DND-41 (cell line): Measurements from ENCODE around the gene PDE6B.

ENCODE experiments used
- CTCF ChIP-seq: IDR thresholded peaks from 2 replicates; pipeline ENCODE4 v1.5.1; 2012; ENCODE audit warnings: borderline replicate concordance, low read length, moderate library complexity, mild to moderate bottlenecking; ENCODE audit not compliant: poor library complexity, severe bottlenecking; ENCODE audit errors: extremely low read depth
- EZH2 ChIP-seq: IDR thresholded peaks from 3 replicates; pipeline ENCODE4 v1.6.1; 2012; ENCODE audit warnings: borderline replicate concordance, low read depth, mild to moderate bottlenecking, moderate library complexity, low read length, inconsistent platforms; ENCODE audit not compliant: severe bottlenecking

DNA sequence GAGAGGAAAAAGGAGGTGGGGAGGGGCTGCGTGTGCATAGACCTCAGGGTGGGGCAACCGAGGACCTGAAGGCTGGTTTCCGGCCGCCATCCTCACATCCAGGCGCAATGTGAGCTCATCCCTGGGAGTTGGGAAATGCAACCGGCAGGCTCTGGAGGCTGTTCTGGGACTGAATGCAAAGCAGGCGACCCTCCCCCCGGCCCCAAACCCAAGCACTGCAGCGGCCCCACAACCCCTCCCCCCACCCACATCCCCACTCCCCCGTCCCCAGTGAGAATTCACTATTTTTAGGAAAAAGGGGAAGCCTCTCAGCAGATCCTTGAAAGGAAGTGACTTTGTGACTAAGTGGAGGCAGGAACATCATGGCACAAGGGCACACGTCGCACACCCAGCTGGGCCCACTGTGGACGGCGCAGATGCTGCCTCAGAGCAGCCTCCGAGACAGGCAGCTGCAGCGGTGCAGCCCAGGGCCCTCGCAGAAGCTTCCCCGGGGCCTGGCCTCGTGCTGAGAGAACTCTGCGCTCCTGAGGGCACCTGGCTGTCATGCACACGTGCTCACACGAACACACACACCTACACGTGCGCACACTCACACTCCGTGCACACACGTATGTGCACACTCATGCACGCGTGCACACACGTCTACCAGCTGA is 1.3 kb upstream of the PDE6B start:
- no peak for TF ChIP-seq CTCF
- no peak for TF ChIP-seq EZH2
